Activated T-cell treated with anti-CD3 and anti-CD28 coated beads, Interleukin-2, amount 50 U/mL, for 1 hour (primary cell): ENCODE measurements around the gene TLX2.
"Not testable (repeated sequence)": the region's sequence is repeated elsewhere in the genome, so short reads cannot be mapped to it uniquely, and the experiment has no call there.

Experiments
- DNase-seq: peaks from one replicate; pipeline ENCODE4 v3.0.0-alpha.2; 2020

The TLX2 gene

GRCh38 chr2:74514368-74515270, at the start of gene TLX2:
TSS of gene TLX2 (plus strand) at chr2:74514450. CDS start at chr2:74514807, 357 bp downstream.
- DNase-seq = peak; percentile 45

- not testable (repeated sequence) for DNase-seq
Measured at GRCh38 chr2:74470742-74471141, 43.5 kb upstream of the TLX2 start.

- DNase-seq = no peak
Measured at GRCh38 chr2:74471332-74472065, 42.8 kb upstream of the TLX2 start.

GRCh38 chr2:74472086-74472944, 41.9 kb upstream of the TLX2 start, which contains the start of gene MRPL53:
TSS of gene MRPL53 (minus strand) at chr2:74472680. CDS start at chr2:74472660, 20 bp downstream.
- peak; percentile 97 for DNase-seq

GRCh38 chr2:74472945-74473258, 41.3 kb upstream of the TLX2 start:
- DNase-seq = no peak

GRCh38 chr2:74474481-74474880, 39.8 kb upstream of the TLX2 start:
- DNase-seq = no peak

- no peak for DNase-seq
Measured at GRCh38 chr2:74474899-74475298, 39.4 kb upstream of the TLX2 start.

GRCh38 chr2:74481431-74481830, 32.8 kb upstream of the TLX2 start:
- DNase-seq = no peak

GRCh38 chr2:74481961-74482800, 32.1 kb upstream of the TLX2 start:
- no peak for DNase-seq

GRCh38 chr2:74482801-74483674, 31.2 kb upstream of the TLX2 start, which contains the start of the genes CCDC142 and TTC31:
TSS of gene CCDC142 (minus strand) at chr2:74482998. CDS start at chr2:74482837, 161 bp downstream.
TSS of gene TTC31 (plus strand) at chr2:74483081. CDS start at chr2:74483096, 15 bp downstream.
- DNase-seq = peak; percentile 89

GRCh38 chr2:74483675-74484164, 30.5 kb upstream of the TLX2 start:
- not testable (repeated sequence) for DNase-seq

GRCh38 chr2:74486141-74486540, 28.1 kb upstream of the TLX2 start:
- DNase-seq = no peak

GRCh38 chr2:74488643-74489481, 25.4 kb upstream of the TLX2 start:
- DNase-seq = no peak

GRCh38 chr2:74489906-74490305, 24.3 kb upstream of the TLX2 start:
- DNase-seq = no peak

- no peak for DNase-seq
Measured at GRCh38 chr2:74491648-74492544, 22.4 kb upstream of the TLX2 start.

- DNase-seq = no peak
Measured at GRCh38 chr2:74493546-74493945, 20.7 kb upstream of the TLX2 start.

- no peak for DNase-seq
Measured at GRCh38 chr2:74495440-74495839, 18.8 kb upstream of the TLX2 start.

- DNase-seq = no peak
Measured at GRCh38 chr2:74496997-74497776, 17.1 kb upstream of the TLX2 start.
